Sigmoid colon (tissue), 4 donors: Measurements from ENCODE around the gene IL33.

Experiments used
- CTCF ChIP-seq, 4 experiments: fragments of 450-650 bp in 3 of 4; fragments of 200-600 bp in 1 of 4; IDR thresholded peaks; one replicate each; pipeline ENCODE4 v1.5.1; 2016 to 2019; ENCODE audit warnings: antibody characterized with exemption in 4 of 4, mild to moderate bottlenecking in 3 of 4, moderate library complexity in 2 of 4
- EP300 ChIP-seq, 4 donors: sonication (generic); formaldehyde crosslinking; IDR thresholded peaks; one replicate each; pipeline ENCODE4 v1.6.1; 2017; ENCODE audit warnings: antibody characterized with exemption in 4 of 4
- POLR2A ChIP-seq, 2 donors: fragments of 450-650 bp; IDR thresholded peaks; one replicate each; pipeline ENCODE4 v1.6.1; 2016; ENCODE audit warnings: antibody characterized with exemption in 2 of 2, mild to moderate bottlenecking in 2 of 2, moderate library complexity in 2 of 2
- POLR2AphosphoS5 ChIP-seq, 4 donors: sonication (generic); formaldehyde crosslinking; IDR thresholded peaks; one replicate each; pipeline ENCODE4 v1.6.1; 2017; ENCODE audit warnings: antibody characterized with exemption in 4 of 4

- TF ChIP-seq POLR2A (IDR thresholded peaks at IDR 0.05) (no peak), CTCF (IDR thresholded peaks at IDR 0.05) (no peak), POLR2AphosphoS5 (IDR thresholded peaks at IDR 0.05) (no peak), EP300 (IDR thresholded peaks at IDR 0.05) (no peak)
Observed at GRCh38 chr9:6226696-6227095, 11.1 kb downstream of the IL33 start.
